HCT116 (cell line): Measurements from ENCODE around the gene ARHGAP42. TPM values are rescaled to one million over a fixed set of nuclear protein-coding genes. Genes with fewer than 3 reads are reported as not detected.

Experiments used
- ATAC-seq: fragments of 200-7000 bp; cut with Tn5 transposase; 2 replicates; pipeline ENCODE4 v1.9.1; 2020; ENCODE audit warnings: mild to moderate bottlenecking, moderate library complexity
- BruUV-seq: library from RNA; stranded (reverse); fragments of 400-500 nt; replicated peaks from 2 replicates; lab custom pipeline; 2021; lab: Mats Ljungman, UMichigan
- CTCF ChIA-PET: fragments of 300-600 bp; sonication (Branson Sonifier 250); formaldehyde crosslinking; loops from one replicate; lab custom pipeline; 2021; ENCODE audit warnings: antibody characterized with exemption; lab: Charles Lee
- POLR2A ChIA-PET: fragments of 300-600, 350-600 bp; sonication (Branson Sonifier 250); formaldehyde crosslinking; loops from one replicate; lab custom pipeline; 2021; ENCODE audit warnings: antibody characterized with exemption; lab: Charles Lee
- RAD21 ChIA-PET, 2 experiments: fragments of 300-600 bp; sonication (Branson Sonifier 250); formaldehyde crosslinking; loops; one replicate each; lab custom pipeline; 2023; ENCODE audit warnings: low total read pairs in 2 of 2; ENCODE audit not compliant: uncharacterized antibody in 2 of 2, unreplicated experiment in 2 of 2, low non-redundant PET in 1 of 2; lab: Charles Lee
- DNase-seq: peaks from one replicate; pipeline ENCODE4 v3.0.0-alpha.2; 2010; ENCODE audit warnings: low read depth, low spot score
- H2AFZ ChIP-seq: fragments of 200-600 bp; shearing (Covaris generic), sonication (generic); 2 replicates; pipeline ENCODE4 v1.6.1; 2017; ENCODE audit warnings: low read depth, mixed run types, mixed read lengths, antibody characterized with exemption, low read length; ENCODE audit not compliant: poor library complexity, severe bottlenecking
- H3K27ac ChIP-seq: 2 replicates; pipeline ENCODE4 v1.5.1; 2012; ENCODE audit warnings: low read depth, low read length
- H3K27me3 ChIP-seq: fragments of 200-600 bp; sonication (generic); 2 replicates; pipeline ENCODE4 v1.6.1; 2016; ENCODE audit warnings: mixed run types, low read length, mixed read lengths; ENCODE audit not compliant: insufficient read depth
- H3K36me3 ChIP-seq, 2 experiments: fragments of 200-500 bp in 1 of 2; fragments of 200-600 bp in 1 of 2; sonication (Bioruptor generic) in 1 of 2; sonication (generic) in 1 of 2; 2 replicates each; pipeline versions ENCODE4 v1.5.1 to v1.6.1; 2014 to 2016; ENCODE audit warnings: low read length in 2 of 2, inconsistent platforms in 1 of 2, mixed read lengths in 1 of 2, mixed run types in 1 of 2; ENCODE audit not compliant: insufficient read depth in 2 of 2, control insufficient read depth in 1 of 2
- H3K4me1 ChIP-seq, 2 experiments: fragments of 200-600 bp in 1 of 2; sonication (generic) in 1 of 2; 2 replicates each; pipeline versions ENCODE4 v1.5.1 to v1.6.1; 2012 to 2017; ENCODE audit warnings: low read length in 2 of 2, inconsistent platforms in 1 of 2, mild to moderate bottlenecking in 1 of 2, mixed read lengths in 1 of 2, mixed run types in 1 of 2, moderate library complexity in 1 of 2; ENCODE audit not compliant: insufficient read depth in 2 of 2, control insufficient read depth in 1 of 2
- H3K4me2 ChIP-seq: fragments of 200-600 bp; sonication (generic); 2 replicates; pipeline ENCODE4 v1.6.1; 2017; ENCODE audit warnings: mixed run types, low read length, mixed read lengths
- H3K4me3 ChIP-seq, 2 experiments: fragments of 200-600 bp in 1 of 2; sonication (generic) in 1 of 2; replicated peaks in 1 of 2; 2 replicates each; pipeline ENCODE4 v1.5.1; 2011 to 2016; ENCODE audit warnings: low read length in 2 of 2, control low read depth in 1 of 2, low read depth in 1 of 2, mild to moderate bottlenecking in 1 of 2, mixed read lengths in 1 of 2, mixed run types in 1 of 2
- H3K79me2 ChIP-seq: fragments of 200-600 bp; sonication (generic); 2 replicates; pipeline ENCODE4 v1.6.1; 2017; ENCODE audit warnings: mild to moderate bottlenecking, mixed run types, low read length, moderate library complexity, mixed read lengths; ENCODE audit not compliant: insufficient read depth
- H3K9ac ChIP-seq: fragments of 200-600 bp; sonication (generic); 2 replicates; pipeline ENCODE4 v1.6.1; 2016; ENCODE audit warnings: low read length, mixed read lengths
- H3K9me2 ChIP-seq: fragments of 200-600 bp; sonication (generic), shearing (Covaris generic); 2 replicates; pipeline ENCODE4 v1.6.1; 2017; ENCODE audit warnings: mixed run types, mild to moderate bottlenecking, moderate library complexity; ENCODE audit not compliant: insufficient read depth
- H3K9me3 ChIP-seq, 2 experiments: fragments of 200-500 bp in 1 of 2; fragments of 200-600 bp in 1 of 2; sonication (Bioruptor generic) in 1 of 2; sonication (generic) in 1 of 2; 2 replicates each; pipeline ENCODE4 v1.6.1; 2014 to 2017; ENCODE audit warnings: low read length in 2 of 2, mixed read lengths in 2 of 2, inconsistent platforms in 1 of 2, low read depth in 1 of 2, mild to moderate bottlenecking in 1 of 2, mixed run types in 1 of 2, moderate library complexity in 1 of 2; ENCODE audit not compliant: control insufficient read depth in 1 of 2, insufficient read depth in 1 of 2
- H4K20me1 ChIP-seq: fragments of 200-600 bp; sonication (generic), shearing (Covaris generic); 2 replicates; pipeline ENCODE4 v1.6.1; 2017; ENCODE audit warnings: mixed run types, mild to moderate bottlenecking, moderate library complexity; ENCODE audit not compliant: insufficient read depth
- EGR1 ChIP-seq: IDR thresholded peaks from 2 replicates; pipeline ENCODE4 v1.6.1; 2012; ENCODE audit warnings: low read depth
- POLR2AphosphoS5 ChIP-seq: IDR thresholded peaks from 2 replicates; pipeline ENCODE4 v1.6.1; 2011; ENCODE audit warnings: mild to moderate bottlenecking, low read depth, low read length, moderate library complexity
- SP1 ChIP-seq: IDR thresholded peaks from 2 replicates; pipeline ENCODE4 v1.6.1; 2012; ENCODE audit warnings: low read depth
- ZNF274 ChIP-seq: fragments of 200-500 bp; sonication (Bioruptor generic); IDR thresholded peaks from 2 replicates; pipeline ENCODE4 v1.6.1; 2014; ENCODE audit warnings: mild to moderate bottlenecking, low read depth, low read length, inconsistent platforms
- intact Hi-C: fragments of 100-400 bp; cut with micrococcal nuclease; formaldehyde crosslinking; loops from 2 replicates; pipeline ENCODE4 v1.10.0; 2022
- total RNA-seq: library from RNA; stranded (reverse); gene quantifications from one replicate; pipeline ENCODE4 v1.2.1, GENCODE V29; 2021; ENCODE audit not compliant: unreplicated experiment
- TF ChIP-seq, protein P1 (sequence below): IDR thresholded peaks from 2 replicates; pipeline ENCODE4 v1.6.1; 2011; ENCODE audit warnings: mild to moderate bottlenecking, low read length, moderate library complexity; ENCODE audit not compliant: insufficient replicate concordance; ENCODE audit errors: extremely low read depth
- TF ChIP-seq, protein P2 (sequence below), 3 experiments: fragments of 200-600 bp in 1 of 3; sonication (generic) in 1 of 3; IDR thresholded peaks in 2 of 3; conservative IDR thresholded peaks in 1 of 3; 2 replicates each; pipeline ENCODE4 v1.5.1; 2012 to 2017; ENCODE audit warnings: low read depth in 2 of 3, low read length in 2 of 3, antibody characterized with exemption in 1 of 3, borderline replicate concordance in 1 of 3, control low read depth in 1 of 3, mild to moderate bottlenecking in 1 of 3, mixed read lengths in 1 of 3, mixed run types in 1 of 3, moderate library complexity in 1 of 3; ENCODE audit not compliant: insufficient read depth in 1 of 3

The ARHGAP42 gene
- total RNA-seq, 1 experiment from 2014 or later, result 12.3 TPM

DNA sequence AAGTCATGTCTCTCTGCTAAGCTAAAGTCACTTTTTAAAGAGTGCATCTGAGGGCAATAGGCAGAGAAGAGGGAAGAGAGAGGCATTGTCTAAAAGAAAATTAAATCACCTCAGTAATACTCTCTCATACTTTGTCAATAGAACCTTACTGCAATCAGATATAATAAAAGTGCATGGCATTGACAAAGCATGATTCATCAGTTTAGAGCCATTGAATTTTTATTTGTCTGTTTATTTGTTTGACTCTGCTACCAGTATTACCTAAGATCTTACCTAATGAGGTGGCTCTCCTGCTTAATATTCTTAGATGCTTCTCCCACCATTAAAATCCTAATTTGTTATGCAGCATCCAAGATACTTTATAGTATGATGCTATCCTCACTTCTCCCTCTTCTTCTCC is 233.5 kb downstream of the ARHGAP42 start:
- no TSS peak for BruUV-seq
- ATAC-seq, result no peak
- CTCF ChIA-PET, result interaction anchor here (0.8 kb wide), 1 partner anchor 65 kb away, joined by 3 read pairs; no protein-coding TSS in a partner anchor

More for the DNA sequence above, 233.5 kb downstream of the ARHGAP42 start:
- Histone ChIP-seq H2AFZ (no peak overlapping the region), H3K4me3 (no peak overlapping the region), H3K27me3 (no peaks in the 10 kb centered on the region), H3K4me1 (peaks cover 0 to under 1% of the 10 kb centered on the region in 2 experiments; a peak in 2 of 4 replicates), H3K9ac (no peak overlapping the region), H4K20me1 (no peaks in the 10 kb centered on the region), H3K4me2 (no peak overlapping the region), H3K9me2 (no peaks in the 10 kb centered on the region), H3K36me3 (no peaks in the 10 kb centered on the region), H3K79me2 (no peaks in the 10 kb centered on the region), H3K9me3 (no peaks in the 10 kb centered on the region), H3K27ac (no peak overlapping the region)
- POLR2A ChIA-PET, result no interaction called here
- no peak for DNase-seq
- no peak for TF ChIP-seq EGR1
- TF ChIP-seq ZNF274, result no peak
- no peak for TF ChIP-seq POLR2AphosphoS5
- TF ChIP-seq, protein P1, sequence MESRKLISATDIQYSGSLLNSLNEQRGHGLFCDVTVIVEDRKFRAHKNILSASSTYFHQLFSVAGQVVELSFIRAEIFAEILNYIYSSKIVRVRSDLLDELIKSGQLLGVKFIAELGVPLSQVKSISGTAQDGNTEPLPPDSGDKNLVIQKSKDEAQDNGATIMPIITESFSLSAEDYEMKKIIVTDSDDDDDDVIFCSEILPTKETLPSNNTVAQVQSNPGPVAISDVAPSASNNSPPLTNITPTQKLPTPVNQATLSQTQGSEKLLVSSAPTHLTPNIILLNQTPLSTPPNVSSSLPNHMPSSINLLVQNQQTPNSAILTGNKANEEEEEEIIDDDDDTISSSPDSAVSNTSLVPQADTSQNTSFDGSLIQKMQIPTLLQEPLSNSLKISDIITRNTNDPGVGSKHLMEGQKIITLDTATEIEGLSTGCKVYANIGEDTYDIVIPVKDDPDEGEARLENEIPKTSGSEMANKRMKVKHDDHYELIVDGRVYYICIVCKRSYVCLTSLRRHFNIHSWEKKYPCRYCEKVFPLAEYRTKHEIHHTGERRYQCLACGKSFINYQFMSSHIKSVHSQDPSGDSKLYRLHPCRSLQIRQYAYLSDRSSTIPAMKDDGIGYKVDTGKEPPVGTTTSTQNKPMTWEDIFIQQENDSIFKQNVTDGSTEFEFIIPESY, result no peak
- TF ChIP-seq SP1, result no peak
- TF ChIP-seq, protein P2, sequence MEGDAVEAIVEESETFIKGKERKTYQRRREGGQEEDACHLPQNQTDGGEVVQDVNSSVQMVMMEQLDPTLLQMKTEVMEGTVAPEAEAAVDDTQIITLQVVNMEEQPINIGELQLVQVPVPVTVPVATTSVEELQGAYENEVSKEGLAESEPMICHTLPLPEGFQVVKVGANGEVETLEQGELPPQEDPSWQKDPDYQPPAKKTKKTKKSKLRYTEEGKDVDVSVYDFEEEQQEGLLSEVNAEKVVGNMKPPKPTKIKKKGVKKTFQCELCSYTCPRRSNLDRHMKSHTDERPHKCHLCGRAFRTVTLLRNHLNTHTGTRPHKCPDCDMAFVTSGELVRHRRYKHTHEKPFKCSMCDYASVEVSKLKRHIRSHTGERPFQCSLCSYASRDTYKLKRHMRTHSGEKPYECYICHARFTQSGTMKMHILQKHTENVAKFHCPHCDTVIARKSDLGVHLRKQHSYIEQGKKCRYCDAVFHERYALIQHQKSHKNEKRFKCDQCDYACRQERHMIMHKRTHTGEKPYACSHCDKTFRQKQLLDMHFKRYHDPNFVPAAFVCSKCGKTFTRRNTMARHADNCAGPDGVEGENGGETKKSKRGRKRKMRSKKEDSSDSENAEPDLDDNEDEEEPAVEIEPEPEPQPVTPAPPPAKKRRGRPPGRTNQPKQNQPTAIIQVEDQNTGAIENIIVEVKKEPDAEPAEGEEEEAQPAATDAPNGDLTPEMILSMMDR (IDR thresholded peaks at IDR 0.05 in 2 of 3, conservative IDR thresholded peaks at IDR 0.05 in 1 of 3; ENCODE audit: borderline replicate concordance in 1 of 3, insufficient read depth in 1 of 3, low read depth in 2 of 3, low read length in 2 of 3), result no peak
- intact Hi-C loops, result no loop called here
- RAD21 ChIA-PET, result no interaction called here
